NCI-H2029 treated with DMSO at 0.1 percent for 48 hours (cell line): ENCODE results near the gene OVCH2.
"Not testable (repeated sequence)": the region's sequence is repeated elsewhere in the genome, so short reads cannot be mapped to it uniquely, and the experiment has no call there.

Source experiments
- DNase-seq: peaks from one replicate; lab custom pipeline; 2025; lab: John Stamatoyannopoulos, UW

OVCH2 gene

DNA sequence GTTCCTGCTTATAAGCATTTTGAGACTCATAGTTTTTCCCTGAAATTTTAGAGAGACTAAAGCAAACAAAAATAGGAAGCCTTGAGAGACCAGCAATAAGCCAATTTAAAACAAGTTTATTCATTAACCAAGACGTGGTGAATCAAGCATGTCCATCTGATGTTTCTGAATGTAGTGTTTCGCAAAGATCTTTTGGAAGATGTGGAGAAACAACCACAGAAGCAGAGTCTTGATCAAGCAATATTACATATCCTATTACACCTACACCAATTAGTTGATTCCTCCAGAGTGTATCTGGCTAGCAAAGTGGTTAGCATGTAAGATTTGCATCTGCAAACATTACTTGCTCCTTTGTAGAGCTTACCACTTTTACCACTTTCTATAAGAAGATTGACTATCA, at the start of gene OVCH2:
OVCH2 (minus strand) TSS at position 101 of the 400 bp plus-strand sequence; CDS start at position 18, 83 bp downstream.
- no peak for DNase-seq

DNA sequence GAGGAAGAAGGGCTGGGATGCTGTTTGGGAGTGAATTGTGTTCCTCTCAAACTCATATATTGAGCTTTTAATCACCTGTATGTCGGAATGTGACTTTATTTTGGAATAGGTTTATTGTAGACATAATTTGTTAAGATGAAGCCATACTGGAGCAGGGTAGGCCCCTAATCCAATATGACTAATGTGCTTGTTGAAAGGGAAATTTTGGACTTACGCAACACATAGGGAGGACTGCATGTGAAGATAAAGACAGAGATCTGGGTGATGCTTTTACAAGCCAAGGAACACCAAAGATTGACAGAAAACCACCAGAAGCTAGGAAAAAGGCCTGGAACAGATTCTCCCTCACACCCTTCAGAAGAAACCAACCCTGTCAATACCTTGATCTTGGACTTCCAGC, 43.2 kb upstream of the OVCH2 start:
- DNase-seq = no peak

DNA sequence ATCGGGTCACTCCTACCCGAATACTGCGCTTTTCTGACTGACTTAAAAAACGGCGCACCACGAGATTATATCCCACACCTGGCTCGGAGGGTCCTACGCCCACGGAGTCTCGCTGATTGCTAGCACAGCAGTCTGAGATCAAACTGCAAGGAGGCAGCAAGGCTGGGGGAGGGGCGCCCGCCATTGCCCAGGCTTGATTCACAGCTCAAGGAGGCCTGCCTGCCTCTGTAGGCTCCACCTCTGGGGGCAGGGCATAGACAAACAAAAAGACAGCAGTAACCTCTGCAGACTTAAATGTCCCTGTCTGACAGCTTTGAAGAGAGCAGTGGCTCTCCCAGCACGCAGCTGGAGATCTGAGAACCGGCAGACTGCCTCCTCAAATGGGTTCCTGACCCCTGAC, 28.5 kb upstream of the OVCH2 start:
- not testable (repeated sequence) for DNase-seq

DNA sequence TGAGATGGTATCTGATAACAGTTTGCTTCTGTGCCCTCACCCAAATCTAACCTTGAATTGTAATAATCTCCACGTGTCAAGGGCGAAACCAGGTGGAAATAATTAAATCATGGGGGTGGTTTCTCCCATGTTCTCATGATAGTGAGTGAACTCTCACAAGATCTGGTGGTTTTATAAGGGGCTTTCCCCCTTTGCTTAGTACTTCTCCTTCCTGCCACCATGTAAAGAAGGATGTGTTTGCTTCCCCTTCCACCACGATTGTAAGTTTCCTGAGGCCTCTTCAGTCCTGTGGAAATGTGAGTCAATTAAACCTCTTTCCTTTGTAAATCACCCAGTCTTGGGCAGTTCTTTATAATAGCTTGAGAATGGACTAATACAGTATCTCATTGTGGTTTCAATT, 8.5 kb upstream of the OVCH2 start:
- DNase-seq = no peak

DNA sequence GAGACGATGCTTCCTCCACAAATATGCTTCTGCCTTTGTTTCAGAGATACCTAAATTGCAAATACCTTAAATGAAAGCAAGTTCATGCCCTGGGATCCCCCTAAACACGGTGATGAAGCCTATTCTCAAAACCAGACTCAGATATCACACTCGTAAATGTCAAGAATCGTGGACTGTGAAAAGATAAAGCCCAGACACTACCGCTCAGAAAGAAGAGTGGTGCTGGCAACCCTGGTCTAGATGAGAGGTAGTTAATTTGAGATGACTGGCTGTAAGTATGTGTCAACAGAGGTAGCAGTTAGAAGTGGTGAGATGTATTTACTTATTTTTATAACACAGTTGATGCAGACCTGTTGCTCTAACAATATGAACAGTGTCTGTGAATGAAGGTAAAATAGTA, 2.5 kb downstream of the OVCH2 start:
- DNase-seq = no peak

- no peak for DNase-seq
Observed at GRCh38 chr11:7696424-7696823, 9.9 kb downstream of the OVCH2 start.

- no peak for DNase-seq
Observed at GRCh38 chr11:7694235-7694634, 12.0 kb downstream of the OVCH2 start.

- DNase-seq = no peak
Observed at GRCh38 chr11:7692426-7692825, 13.9 kb downstream of the OVCH2 start.

- DNase-seq = no peak
Observed at GRCh38 chr11:7691759-7692350, 14.4 kb downstream of the OVCH2 start.

DNA sequence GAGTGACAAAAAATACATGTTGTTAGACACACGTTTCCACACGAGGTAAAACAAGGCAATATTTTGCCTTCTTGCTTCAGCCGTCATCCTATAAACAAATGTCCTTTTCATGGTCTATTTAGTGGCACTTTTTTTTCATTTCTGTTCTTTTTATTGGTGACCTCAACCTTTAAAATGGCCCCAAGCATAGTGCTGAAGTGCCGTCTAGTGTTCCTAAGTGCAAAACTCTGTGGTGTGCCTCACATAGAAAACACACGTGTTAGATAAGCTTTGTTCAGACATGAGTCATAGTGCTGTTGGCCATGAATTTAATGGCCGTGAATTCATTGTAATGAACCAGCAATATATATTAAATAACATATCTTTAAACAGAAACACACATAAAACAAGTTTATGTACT, 15.6 kb downstream of the OVCH2 start:
- no peak for DNase-seq

DNA sequence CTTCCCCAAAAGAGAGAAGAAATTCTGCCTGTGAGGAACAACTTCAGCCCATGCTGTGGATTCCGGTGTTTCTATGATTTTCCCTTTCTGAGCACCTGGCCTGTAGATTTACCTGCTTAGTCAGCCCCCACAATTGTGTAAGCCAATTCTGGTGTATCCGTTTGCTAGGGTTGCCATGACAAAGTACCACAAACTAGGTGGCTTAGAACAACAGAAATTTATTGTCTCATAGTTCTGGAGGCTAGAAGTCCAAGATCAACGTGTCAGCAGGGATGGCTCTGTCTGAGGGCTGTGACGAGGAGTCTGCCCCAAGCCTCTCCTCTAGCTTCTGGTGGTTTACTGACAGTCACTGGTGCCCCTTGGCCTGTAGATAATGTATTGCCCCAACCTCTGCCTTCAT, 17.0 kb downstream of the OVCH2 start:
- no peak for DNase-seq

DNA sequence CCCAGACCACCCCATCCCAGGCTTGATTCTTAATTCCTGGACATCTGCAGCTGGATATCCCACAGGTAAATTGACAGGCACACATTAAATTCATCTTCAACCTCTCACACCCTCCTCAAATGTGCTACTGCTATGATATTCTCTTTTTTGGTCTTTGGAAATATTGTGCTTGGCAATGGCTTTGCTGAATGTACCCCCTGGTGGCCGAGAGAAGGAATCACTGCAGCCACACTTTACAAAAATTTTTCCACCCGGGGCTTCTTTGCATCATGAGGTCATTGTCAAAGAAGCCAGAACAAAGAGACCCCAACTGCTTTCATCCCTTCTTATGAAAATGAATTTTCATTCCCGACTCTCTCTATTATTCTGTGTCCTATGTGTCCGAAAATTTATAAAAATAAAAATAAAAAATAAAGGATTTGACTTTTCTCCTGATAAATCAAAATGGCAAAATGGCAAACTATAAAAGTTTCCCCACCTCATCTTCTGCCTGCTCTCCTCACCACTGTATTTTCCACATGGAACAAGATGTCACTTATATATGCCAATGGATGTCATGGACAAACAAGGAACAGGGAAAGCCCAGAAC, 17.9 kb downstream of the OVCH2 start:
- no peak for DNase-seq

DNA sequence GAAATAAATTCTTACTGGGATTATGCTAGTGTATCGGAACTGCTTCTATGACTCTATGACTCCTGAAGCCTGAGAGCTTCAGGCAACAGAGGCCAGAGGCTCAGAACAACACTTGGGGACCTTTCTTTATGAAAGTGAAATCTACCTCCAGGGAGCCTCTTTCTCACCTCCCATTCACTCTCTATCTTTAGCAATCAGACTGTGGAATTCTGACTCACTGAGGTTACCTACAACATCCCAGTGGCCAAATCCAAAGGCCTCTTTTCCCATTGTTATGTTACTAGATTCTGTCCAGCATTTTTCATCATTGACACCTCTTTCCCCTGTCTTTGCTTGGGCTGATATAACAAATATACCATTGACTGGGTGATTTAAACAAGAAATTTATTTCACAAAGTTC, 18.9 kb downstream of the OVCH2 start:
- DNase-seq = no peak

- DNase-seq = no peak
Observed at GRCh38 chr11:7686761-7687160, 19.5 kb downstream of the OVCH2 start.

DNA sequence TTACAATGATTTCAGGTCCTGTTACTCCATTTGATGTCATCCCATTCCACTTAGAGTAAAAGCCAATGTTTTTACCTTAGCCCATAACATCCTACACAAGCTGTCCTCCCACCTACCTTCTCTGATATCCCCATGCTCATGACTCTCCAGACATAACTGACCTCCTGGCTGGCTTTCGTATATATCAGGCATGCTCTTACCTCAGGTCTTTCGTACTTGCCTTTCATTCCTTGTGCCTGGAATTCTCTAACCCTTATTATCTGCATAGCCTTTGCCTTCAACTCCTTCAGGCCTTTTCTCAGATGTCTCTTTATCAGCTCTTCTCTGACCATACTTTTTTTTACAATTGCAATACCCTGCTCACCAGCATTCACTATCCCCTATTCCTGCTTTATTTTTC, 22.7 kb downstream of the OVCH2 start:
- no peak for DNase-seq

DNA sequence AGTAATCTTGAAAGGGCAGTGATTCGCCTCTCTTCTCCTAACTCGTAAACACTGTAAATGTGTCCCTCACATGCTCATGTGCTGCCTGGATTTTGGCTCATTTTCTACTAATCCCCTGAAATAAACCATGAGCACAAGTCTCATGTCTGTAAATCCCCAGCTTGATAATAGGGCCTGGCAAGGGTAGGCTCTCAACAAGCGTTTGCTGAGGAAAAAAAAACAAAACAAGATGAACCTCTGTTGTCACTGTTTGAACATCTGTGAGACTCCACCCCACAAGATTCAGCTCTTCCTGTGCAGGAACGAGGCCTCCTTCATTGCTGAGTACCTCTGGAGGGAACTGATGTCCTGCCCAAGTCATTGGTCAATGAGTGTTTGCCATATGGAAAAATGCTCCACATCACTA, 28.5 kb downstream of the OVCH2 start:
- DNase-seq = no peak

- no peak for DNase-seq
Observed at GRCh38 chr11:7677071-7677470, 29.2 kb downstream of the OVCH2 start.

- no peak for DNase-seq
Observed at GRCh38 chr11:7675631-7676030, 30.6 kb downstream of the OVCH2 start.

DNA sequence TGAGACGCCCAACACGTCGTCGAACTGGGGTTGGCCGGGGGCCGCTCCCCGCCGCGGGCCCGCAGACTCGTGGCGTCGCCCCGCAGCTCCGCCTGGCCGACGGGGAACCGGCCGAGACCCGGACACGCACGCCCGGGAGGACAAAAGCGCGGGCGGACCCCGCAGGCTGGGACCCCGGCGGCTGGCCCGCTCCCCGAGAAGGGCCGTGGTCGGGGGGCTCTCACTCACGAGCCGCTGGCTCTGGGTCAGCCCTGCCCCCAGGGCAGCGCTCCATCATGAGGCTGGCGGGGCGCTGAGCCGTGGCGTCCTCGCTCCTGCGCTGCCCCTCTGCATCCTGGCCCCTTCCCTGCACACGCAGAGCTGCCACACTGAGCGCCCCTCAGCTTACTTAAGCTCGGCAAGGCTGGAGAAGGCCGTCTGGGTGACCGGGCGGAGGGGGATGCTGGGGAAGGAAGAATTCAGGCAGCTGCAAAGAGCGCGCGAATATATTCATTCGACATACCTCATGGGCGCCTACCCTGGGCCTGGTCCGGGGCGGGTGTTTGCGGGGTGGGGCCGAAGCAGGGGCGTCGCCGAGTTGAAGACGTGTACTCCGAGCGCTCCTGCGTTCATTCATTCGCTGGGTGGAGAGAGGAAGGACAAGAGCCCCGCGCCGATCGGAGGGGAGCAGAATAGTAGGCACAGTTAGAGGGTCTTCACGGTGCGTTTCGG, 32.4 kb downstream of the OVCH2 start:
- DNase-seq = no peak

DNA sequence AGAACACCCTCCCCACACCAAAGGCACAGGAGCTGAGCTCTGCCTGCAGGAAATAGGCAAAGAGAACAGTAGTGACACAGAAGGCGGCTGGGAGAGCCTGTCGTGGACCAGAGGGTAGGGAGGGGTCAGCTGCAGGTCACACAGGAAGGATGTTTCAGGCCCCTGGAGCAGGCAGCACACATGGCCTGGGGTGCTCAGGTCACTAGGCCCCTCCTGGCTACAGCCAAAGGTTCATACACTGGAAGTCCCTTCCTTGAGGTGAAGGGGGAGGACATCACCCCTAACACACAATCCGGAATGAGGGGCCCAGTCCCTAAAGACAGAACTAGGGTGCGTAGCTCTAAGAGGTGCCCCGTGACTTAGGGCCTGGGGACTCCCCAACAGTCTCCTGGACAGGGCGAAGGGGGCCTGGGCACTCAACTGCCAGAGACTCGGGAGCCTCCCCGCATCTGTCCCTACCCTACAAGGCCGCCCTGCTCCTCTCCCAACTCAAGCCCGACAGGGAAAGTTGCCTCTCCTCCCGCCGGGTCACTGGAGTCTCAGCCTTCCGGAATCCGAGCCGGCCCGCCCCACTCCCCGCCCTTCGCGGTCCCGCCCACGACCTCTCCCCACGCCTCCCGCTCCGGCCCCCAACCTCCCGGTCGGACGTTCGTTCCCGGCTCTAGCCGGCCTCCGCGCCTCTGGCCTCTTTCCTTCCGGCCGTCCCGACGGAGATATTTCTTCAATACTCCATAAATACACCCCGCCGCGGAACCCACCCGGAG, 33.1 kb downstream of the OVCH2 start, which contains the start of gene CYB5R2:
CYB5R2 (minus strand) TSS at position 541 of the 764 bp plus-strand sequence. CDS start 675 bp downstream, outside the sequence.
- no peak for DNase-seq

- DNase-seq = no peak
Observed at GRCh38 chr11:7672276-7672959, 33.9 kb downstream of the OVCH2 start.
